Keratinocyte (primary cell): ENCODE results near the gene TNXB. TPM values are rescaled to one million over a fixed set of nuclear protein-coding genes. Genes with fewer than 3 reads are reported as not detected.

ENCODE experiments used
- DNase-seq: peaks from one replicate; pipeline ENCODE4 v3.0.0-alpha.2; 2011; ENCODE audit warnings: low read depth, missing footprints, low spot score
- FAIRE-seq: peaks from 2 replicates; lab custom pipeline; 2011; peaks lifted over from hg19 to GRCh38; lab: Jason Lieb, UNC
- H2AFZ ChIP-seq: 2 replicates; pipeline ENCODE4 v1.6.0; 2012; ENCODE audit warnings: low read length, control low read depth, inconsistent platforms; ENCODE audit not compliant: control insufficient read depth
- H3K27ac ChIP-seq: 2 replicates; pipeline ENCODE4 v1.5.1; 2011; ENCODE audit warnings: low read length; ENCODE audit not compliant: control insufficient read depth, insufficient read depth
- H3K27me3 ChIP-seq: 3 replicates; pipeline ENCODE4 v1.6.0; 2011; ENCODE audit warnings: low read length; ENCODE audit not compliant: control insufficient read depth, insufficient read depth; ENCODE audit errors: extremely low read depth
- H3K36me3 ChIP-seq, 2 experiments: 2 replicates in 1 of 2; 3 replicates in 1 of 2; pipeline ENCODE4 v1.5.1; 2011; ENCODE audit warnings: low read length in 2 of 2, mild to moderate bottlenecking in 1 of 2; ENCODE audit not compliant: control insufficient read depth in 2 of 2, insufficient read depth in 2 of 2; ENCODE audit errors: extremely low read depth in 1 of 2
- H3K4me1 ChIP-seq: 3 replicates; pipeline ENCODE4 v1.5.1; 2011; ENCODE audit warnings: low read length; ENCODE audit not compliant: control insufficient read depth, insufficient read depth; ENCODE audit errors: extremely low read depth
- H3K4me2 ChIP-seq: 3 replicates; pipeline ENCODE4 v1.6.0; 2011; ENCODE audit warnings: low read depth, low read length; ENCODE audit not compliant: control insufficient read depth, insufficient read depth; ENCODE audit errors: extremely low read depth
- H3K4me3 ChIP-seq, 3 experiments: fragments of 200-600 bp in 1 of 3; sonication (generic) in 1 of 3; 2 replicates in 2 of 3; 3 replicates in 1 of 3; pipeline ENCODE4 v1.5.1; 2011 to 2016; ENCODE audit warnings: low read length in 3 of 3, mild to moderate bottlenecking in 3 of 3, control low read depth in 2 of 3, inconsistent platforms in 1 of 3, low read depth in 1 of 3, mixed read lengths in 1 of 3, mixed run types in 1 of 3, moderate library complexity in 1 of 3; ENCODE audit not compliant: control insufficient read depth in 2 of 3, insufficient read depth in 2 of 3; ENCODE audit errors: extremely low read depth in 1 of 3
- H3K79me2 ChIP-seq: 2 replicates; pipeline ENCODE4 v1.6.0; 2012; ENCODE audit warnings: low read length; ENCODE audit not compliant: control insufficient read depth, insufficient read depth
- H3K9ac ChIP-seq: 3 replicates; pipeline ENCODE4 v1.6.0; 2011; ENCODE audit warnings: low read length; ENCODE audit not compliant: control insufficient read depth, insufficient read depth; ENCODE audit errors: extremely low read depth
- H3K9me1 ChIP-seq: 3 replicates; pipeline ENCODE4 v1.6.0; 2011; ENCODE audit warnings: low read length; ENCODE audit not compliant: control insufficient read depth, insufficient read depth; ENCODE audit errors: extremely low read depth
- H3K9me3 ChIP-seq: 2 replicates; pipeline ENCODE4 v1.5.1; 2012; ENCODE audit warnings: low read depth, low read length; ENCODE audit not compliant: control insufficient read depth
- H4K20me1 ChIP-seq: 3 replicates; pipeline ENCODE4 v1.6.0; 2011; ENCODE audit warnings: low read length; ENCODE audit not compliant: control insufficient read depth, insufficient read depth; ENCODE audit errors: extremely low read depth
- EZH2 ChIP-seq: IDR thresholded peaks from one replicate; pipeline ENCODE4 v1.6.1; 2012; ENCODE audit warnings: inconsistent platforms, mild to moderate bottlenecking, low read length, moderate library complexity
- dilution Hi-C: fragments of 300-500 bp; cut with MboI; formaldehyde crosslinking; loops from one replicate; pipeline ENCODE4 v1.7.0; 2020; ENCODE audit warnings: low sequenced_read_pairs; ENCODE audit not compliant: extremely low pct_ligation_motif_present
- polyA plus RNA-seq, 5 experiments: library from polyadenylated mRNA; depleted of rRNA in 3 of 5; stranded (reverse) in 3 of 5; stranded (forward) in 1 of 5; unstranded in 1 of 5; fragments of >200 nt; gene quantifications; 1 replicate in 1 of 5; 2 replicates in 3 of 5; 3 replicates in 1 of 5; pipeline versions ENCODE4 v1.2.1 to v1.2.3, GENCODE V29; 2011 to 2012; ENCODE audit warnings: missing spikeins in 2 of 5, low read depth in 1 of 5, low replicate concordance in 1 of 5
- TF ChIP-seq, protein P1 (sequence below), 3 experiments: IDR thresholded peaks in 1 of 3; conservative IDR thresholded peaks in 1 of 3; optimal IDR thresholded peaks in 1 of 3; 2 replicates in 2 of 3; 3 replicates in 1 of 3; pipeline versions ENCODE3 to v1.5.1; 2011; ENCODE audit warnings: low read length in 3 of 3, mild to moderate bottlenecking in 3 of 3, moderate library complexity in 2 of 3, control low read depth in 1 of 3, inconsistent platforms in 1 of 3; ENCODE audit not compliant: insufficient read depth in 2 of 3; ENCODE audit errors: extremely low read depth in 1 of 3

TNXB gene
- polyA plus RNA-seq, 1 donor (not counting 4 experiments of a cell fraction or from before 2014, with no cell fraction given), result 0.25 TPM

DNA sequence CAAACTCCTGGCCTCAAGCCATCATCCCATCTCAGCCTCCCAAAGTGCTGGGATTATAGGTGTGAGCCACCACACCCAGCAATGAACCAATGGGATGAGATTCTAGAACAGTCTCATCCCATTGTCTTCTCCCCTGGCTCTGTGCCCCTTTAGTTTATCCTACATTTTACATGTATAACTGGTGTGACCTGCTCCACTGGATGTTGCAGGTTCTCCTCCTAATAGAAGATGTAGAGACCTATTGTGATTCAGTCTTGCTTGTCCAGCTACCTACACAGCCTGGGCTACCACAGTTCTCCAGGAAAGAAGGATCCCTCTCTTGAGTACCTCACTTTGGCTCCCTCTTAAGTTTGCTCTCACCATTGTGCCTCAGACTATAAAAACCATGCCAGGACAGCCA is 23.0 kb upstream of the TNXB start:
- dilution Hi-C loops, result no loop called here
- Histone ChIP-seq H3K9ac (no peak overlapping the region), H3K27ac (no peak overlapping the region), H3K9me3 (no peaks in the 10 kb centered on the region), H3K4me2 (no peak overlapping the region), H3K36me3 (no peaks in the 10 kb centered on the region), H3K9me1 (no peaks in the 10 kb centered on the region), H3K79me2 (peaks cover 14% of the 10 kb centered on the region), H4K20me1 (no peaks in the 10 kb centered on the region), H2AFZ (no peak overlapping the region), H3K4me1 (peaks cover 18% of the 10 kb centered on the region), H3K4me3 (no peak overlapping the region), H3K27me3 (no peaks in the 10 kb centered on the region)
- FAIRE-seq (no peak), DNase-seq (no peak)
- TF ChIP-seq EZH2, result no peak
- TF ChIP-seq, protein P1, sequence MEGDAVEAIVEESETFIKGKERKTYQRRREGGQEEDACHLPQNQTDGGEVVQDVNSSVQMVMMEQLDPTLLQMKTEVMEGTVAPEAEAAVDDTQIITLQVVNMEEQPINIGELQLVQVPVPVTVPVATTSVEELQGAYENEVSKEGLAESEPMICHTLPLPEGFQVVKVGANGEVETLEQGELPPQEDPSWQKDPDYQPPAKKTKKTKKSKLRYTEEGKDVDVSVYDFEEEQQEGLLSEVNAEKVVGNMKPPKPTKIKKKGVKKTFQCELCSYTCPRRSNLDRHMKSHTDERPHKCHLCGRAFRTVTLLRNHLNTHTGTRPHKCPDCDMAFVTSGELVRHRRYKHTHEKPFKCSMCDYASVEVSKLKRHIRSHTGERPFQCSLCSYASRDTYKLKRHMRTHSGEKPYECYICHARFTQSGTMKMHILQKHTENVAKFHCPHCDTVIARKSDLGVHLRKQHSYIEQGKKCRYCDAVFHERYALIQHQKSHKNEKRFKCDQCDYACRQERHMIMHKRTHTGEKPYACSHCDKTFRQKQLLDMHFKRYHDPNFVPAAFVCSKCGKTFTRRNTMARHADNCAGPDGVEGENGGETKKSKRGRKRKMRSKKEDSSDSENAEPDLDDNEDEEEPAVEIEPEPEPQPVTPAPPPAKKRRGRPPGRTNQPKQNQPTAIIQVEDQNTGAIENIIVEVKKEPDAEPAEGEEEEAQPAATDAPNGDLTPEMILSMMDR (optimal IDR thresholded peaks at IDR 0.05 in 1 of 3, IDR thresholded peaks at IDR 0.05 in 1 of 3, conservative IDR thresholded peaks at IDR 0.05 in 1 of 3; ENCODE audit: extremely low read depth in 1 of 3, insufficient read depth in 2 of 3, low read length in 3 of 3), result no peak

DNA sequence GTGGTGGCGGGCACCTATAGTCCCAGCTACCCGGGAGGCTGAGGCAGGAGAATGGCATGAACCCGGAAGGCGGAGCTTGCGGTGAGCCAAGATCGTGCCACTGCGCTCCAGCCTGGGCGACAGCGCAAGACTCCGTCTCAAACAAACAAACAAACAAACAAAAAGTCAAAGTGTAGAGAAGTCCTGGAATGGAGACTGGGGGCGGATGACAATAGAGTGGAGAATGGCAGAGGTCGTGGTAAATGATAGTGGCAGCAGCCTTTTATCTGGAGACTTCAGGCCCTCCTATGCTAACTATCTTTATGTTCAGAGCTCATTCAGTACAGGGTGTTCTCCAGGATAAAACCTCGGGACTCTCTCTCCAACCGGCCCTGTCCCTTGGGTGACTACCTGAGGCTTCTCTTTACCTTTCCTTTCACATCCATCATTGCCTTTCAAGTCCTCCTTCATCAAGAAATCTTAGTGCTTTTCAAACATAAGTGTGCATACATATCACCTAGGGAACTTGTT is 22.4 kb upstream of the TNXB start:
- TF ChIP-seq EZH2, result no peak
- TF ChIP-seq, protein P1 (optimal IDR thresholded peaks at IDR 0.05 in 1 of 3, IDR thresholded peaks at IDR 0.05 in 1 of 3, conservative IDR thresholded peaks at IDR 0.05 in 1 of 3; ENCODE audit: extremely low read depth in 1 of 3, insufficient read depth in 2 of 3, low read length in 3 of 3), result no peak
- Histone ChIP-seq H3K4me3 (no peak overlapping the region), H3K27me3 (no peaks in the 10 kb centered on the region), H3K4me1 (peaks cover 23% of the 10 kb centered on the region), H3K36me3 (no peaks in the 10 kb centered on the region), H3K4me2 (no peak overlapping the region), H3K27ac (no peak overlapping the region), H3K9me1 (no peaks in the 10 kb centered on the region), H3K9ac (no peak overlapping the region), H3K79me2 (peaks cover 18% of the 10 kb centered on the region), H3K9me3 (no peaks in the 10 kb centered on the region), H4K20me1 (no peaks in the 10 kb centered on the region), H2AFZ (no peak overlapping the region)
- DNase-seq, result no peak
- FAIRE-seq, result no peak
- dilution Hi-C loops, result no loop called here
